ENCODE measurements around the gene MOB3A. TPM values are rescaled to one million over a fixed set of nuclear protein-coding genes. Genes with fewer than 3 reads are reported as not detected.

MOB3A gene
- total and polyA plus RNA-seq, 10 of the 15 experiments (the other 5 are each of a cell fraction or from before 2014, with no cell fraction given): 7.5 to 229 (median 79.4) TPM

- no peak for TF ChIP-seq SREBF1 (IDR thresholded peaks at IDR 0.05; ENCODE audit: low read length)
- TF ChIP-seq MXI1 (IDR thresholded peaks at IDR 0.05; ENCODE audit: low read depth, low read length): 0 out of 2 replicates have a peak, but pooled peaks have one; percentile 24
- TF ChIP-seq, protein P1, sequence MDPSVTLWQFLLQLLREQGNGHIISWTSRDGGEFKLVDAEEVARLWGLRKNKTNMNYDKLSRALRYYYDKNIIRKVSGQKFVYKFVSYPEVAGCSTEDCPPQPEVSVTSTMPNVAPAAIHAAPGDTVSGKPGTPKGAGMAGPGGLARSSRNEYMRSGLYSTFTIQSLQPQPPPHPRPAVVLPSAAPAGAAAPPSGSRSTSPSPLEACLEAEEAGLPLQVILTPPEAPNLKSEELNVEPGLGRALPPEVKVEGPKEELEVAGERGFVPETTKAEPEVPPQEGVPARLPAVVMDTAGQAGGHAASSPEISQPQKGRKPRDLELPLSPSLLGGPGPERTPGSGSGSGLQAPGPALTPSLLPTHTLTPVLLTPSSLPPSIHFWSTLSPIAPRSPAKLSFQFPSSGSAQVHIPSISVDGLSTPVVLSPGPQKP (IDR thresholded peaks at IDR 0.05; ENCODE audit: low read depth, low read length): no peak
- no peak for TF ChIP-seq MYB (IDR thresholded peaks at IDR 0.05; ENCODE audit: borderline replicate concordance, low read depth, low read length)
- no peak for TF ChIP-seq SIN3A (IDR thresholded peaks at IDR 0.05; ENCODE audit: low read depth, low read length)
- TF ChIP-seq TCF3 (IDR thresholded peaks at IDR 0.05; ENCODE audit: borderline replicate concordance, insufficient read depth, low read depth, low read length): no peak
- no peak for TF ChIP-seq ZZZ3 (IDR thresholded peaks at IDR 0.05; ENCODE audit: control insufficient read depth, insufficient read length, low read depth)
Observed at GRCh38 chr19:2089001-2089711, 7.0 kb downstream of the MOB3A start (continued).

DNA sequence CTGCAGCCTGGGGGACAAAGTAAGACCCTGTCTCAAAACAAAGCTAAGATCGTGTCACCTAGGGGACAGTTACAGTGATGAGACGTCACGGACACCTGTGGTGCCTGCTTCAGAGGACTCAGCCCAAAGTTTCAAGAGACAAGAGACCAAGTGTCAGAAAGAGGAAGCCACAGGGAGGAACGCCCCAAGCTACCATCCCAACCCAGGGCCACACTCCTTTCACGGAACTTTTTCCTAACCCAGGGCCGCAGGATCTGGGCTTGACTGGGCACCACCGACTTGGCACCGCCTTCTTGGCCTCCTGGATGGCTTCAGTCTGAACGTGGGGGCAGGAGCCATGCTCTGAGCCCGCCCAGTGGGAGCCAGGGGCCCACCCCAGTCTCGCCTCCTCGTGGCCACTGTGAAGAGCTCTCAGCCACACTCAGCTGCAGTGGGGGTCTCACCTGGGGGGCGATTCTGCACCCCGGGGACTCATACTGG lies 8.5 kb downstream of the MOB3A start:
- Histone ChIP-seq H3K79me2 (ENCODE audit: control insufficient read depth, insufficient read depth, low read length) (peaks cover 77% of the 10 kb centered on the region), H3K36me3 (ENCODE audit: control insufficient read depth in 2 of 2, insufficient read depth in 2 of 2, low read length in 1 of 2) (no peaks in the 10 kb centered on the region; a peak in 2 of 4 replicates), H3K9me3 (replicated peaks; ENCODE audit: control insufficient read depth, insufficient read depth, low read length) (no peaks in the 10 kb centered on the region), H4K20me1 (ENCODE audit: control insufficient read depth, insufficient read depth) (no peaks in the 10 kb centered on the region), H3K4me3 (peak overlapping the region; percentile 49; the same call in 1 of the 2 replicates), H3K9ac (ENCODE audit: control insufficient read depth, insufficient read depth, low read length) (peak overlapping the region; percentile 79), H3K27ac (ENCODE audit: control insufficient read depth, insufficient read depth) (peak overlapping the region; percentile 93), H3K4me2 (ENCODE audit: control insufficient read depth, insufficient read depth) (peak overlapping the region; percentile 36), H3K27me3 (replicated peaks in 1 of 2; ENCODE audit: control insufficient read depth in 2 of 2, insufficient read depth in 2 of 2, low read length in 1 of 2) (no peaks in the 10 kb centered on the region), H2AFZ (ENCODE audit: control insufficient read depth, low read depth, low read length) (no peak overlapping the region), H3K4me1 (ENCODE audit: control insufficient read depth, insufficient read depth, low read length) (peaks cover 52% of the 10 kb centered on the region)
- ChIA-PET RAD21 (ENCODE audit: unreplicated experiment) (interaction anchor here (0.6 to 2.1 kb wide), 10 partner anchors 8 to 191 kb away, joined by 3 to 5 read pairs (median 4); partner anchors contain the start of gene AP3D1), SMC1A (ENCODE audit: uncharacterized antibody, unreplicated experiment) (interaction anchor here (0.6 to 2.2 kb wide), 3 partner anchors 36 to 366 kb away, joined by 3 to 12 read pairs (median 3); no protein-coding TSS in a partner anchor), CTCF (interaction anchor here (0.9 to 1.9 kb wide), 9 partner anchors 10 to 157 kb away, joined by 3 to 7 read pairs (median 3); no protein-coding TSS in a partner anchor), POLR2A (interaction anchor here (0.5 to 3.8 kb wide), 6 partner anchors 26 to 191 kb away, joined by 3 to 38 read pairs (median 4); partner anchors contain the start of gene MKNK2)
- 0% methylated on average over 14 of the region's 14 CpGs for whole genome bisulfite sequencing (ENCODE audit: insufficient coverage, insufficient replicate concordance, low lambda C conversion rate, missing lambda C conversion rate)
- ATAC-seq (peak; percentile 21), FAIRE-seq (no peak), DNase-seq (ENCODE audit: low read depth, low spot score) (peak; percentile 83)
- BruUV-seq (replicated peaks): TSS peak; percentile 44
- in situ Hi-C loops (cut with MboI) (loop anchor here (10.0 kb wide), 1 partner anchor 823 kb away; the partner anchor contains the start of gene CIRBP), intact Hi-C loops (cut with micrococcal nuclease; ENCODE audit: unreplicated experiment) (loop anchor here (5.0 kb wide), 2 partner anchors 80 to 535 kb away; no protein-coding TSS in a partner anchor)
- TF ChIP-seq ESRRA (IDR thresholded peaks at IDR 0.05; ENCODE audit: low read length) (no peak), TCF7 (IDR thresholded peaks at IDR 0.05; ENCODE audit: borderline replicate concordance) (no peak), NRF1 (conservative IDR thresholded peaks at IDR 0.05; ENCODE audit: low read depth, low read length) (no peak), ZNF217 (IDR thresholded peaks at IDR 0.05) (peak; percentile 13; the same call in 1 of the 2 replicates)
- TF ChIP-seq, protein P2, sequence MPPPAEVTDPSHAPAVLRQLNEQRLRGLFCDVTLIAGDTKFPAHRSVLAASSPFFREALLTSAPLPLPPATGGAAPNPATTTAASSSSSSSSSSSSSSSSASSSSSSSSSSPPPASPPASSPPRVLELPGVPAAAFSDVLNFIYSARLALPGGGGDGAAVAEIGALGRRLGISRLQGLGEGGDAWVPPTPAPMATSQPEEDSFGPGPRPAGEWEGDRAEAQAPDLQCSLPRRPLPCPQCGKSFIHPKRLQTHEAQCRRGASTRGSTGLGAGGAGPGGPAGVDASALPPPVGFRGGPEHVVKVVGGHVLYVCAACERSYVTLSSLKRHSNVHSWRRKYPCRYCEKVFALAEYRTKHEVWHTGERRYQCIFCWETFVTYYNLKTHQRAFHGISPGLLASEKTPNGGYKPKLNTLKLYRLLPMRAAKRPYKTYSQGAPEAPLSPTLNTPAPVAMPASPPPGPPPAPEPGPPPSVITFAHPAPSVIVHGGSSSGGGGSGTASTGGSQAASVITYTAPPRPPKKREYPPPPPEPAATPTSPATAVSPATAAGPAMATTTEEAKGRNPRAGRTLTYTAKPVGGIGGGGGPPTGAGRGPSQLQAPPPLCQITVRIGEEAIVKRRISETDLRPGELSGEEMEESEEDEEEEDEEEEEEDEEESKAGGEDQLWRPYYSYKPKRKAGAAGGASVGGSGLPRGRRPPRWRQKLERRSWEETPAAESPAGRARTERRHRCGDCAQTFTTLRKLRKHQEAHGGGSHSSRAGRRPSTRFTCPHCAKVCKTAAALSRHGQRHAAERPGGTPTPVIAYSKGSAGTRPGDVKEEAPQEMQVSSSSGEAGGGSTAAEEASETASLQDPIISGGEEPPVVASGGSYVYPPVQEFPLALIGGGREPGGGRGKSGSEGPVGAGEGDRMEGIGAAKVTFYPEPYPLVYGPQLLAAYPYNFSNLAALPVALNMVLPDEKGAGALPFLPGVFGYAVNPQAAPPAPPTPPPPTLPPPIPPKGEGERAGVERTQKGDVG (CRISPR knock-in tag; IDR thresholded peaks at IDR 0.05): no peak
- TF ChIP-seq, protein P3, sequence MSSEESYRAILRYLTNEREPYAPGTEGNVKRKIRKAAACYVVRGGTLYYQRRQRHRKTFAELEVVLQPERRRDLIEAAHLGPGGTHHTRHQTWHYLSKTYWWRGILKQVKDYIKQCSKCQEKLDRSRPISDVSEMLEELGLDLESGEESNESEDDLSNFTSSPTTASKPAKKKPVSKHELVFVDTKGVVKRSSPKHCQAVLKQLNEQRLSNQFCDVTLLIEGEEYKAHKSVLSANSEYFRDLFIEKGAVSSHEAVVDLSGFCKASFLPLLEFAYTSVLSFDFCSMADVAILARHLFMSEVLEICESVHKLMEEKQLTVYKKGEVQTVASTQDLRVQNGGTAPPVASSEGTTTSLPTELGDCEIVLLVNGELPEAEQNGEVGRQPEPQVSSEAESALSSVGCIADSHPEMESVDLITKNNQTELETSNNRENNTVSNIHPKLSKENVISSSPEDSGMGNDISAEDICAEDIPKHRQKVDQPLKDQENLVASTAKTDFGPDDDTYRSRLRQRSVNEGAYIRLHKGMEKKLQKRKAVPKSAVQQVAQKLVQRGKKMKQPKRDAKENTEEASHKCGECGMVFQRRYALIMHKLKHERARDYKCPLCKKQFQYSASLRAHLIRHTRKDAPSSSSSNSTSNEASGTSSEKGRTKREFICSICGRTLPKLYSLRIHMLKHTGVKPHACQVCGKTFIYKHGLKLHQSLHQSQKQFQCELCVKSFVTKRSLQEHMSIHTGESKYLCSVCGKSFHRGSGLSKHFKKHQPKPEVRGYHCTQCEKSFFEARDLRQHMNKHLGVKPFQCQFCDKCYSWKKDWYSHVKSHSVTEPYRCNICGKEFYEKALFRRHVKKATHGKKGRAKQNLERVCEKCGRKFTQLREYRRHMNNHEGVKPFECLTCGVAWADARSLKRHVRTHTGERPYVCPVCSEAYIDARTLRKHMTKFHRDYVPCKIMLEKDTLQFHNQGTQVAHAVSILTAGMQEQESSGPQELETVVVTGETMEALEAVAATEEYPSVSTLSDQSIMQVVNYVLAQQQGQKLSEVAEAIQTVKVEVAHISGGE (CRISPR knock-in tag; IDR thresholded peaks at IDR 0.05): no peak

Data from GM12878 (cell line).